Mesenchymal stem cell (in vitro differentiated cells and primary cell): ENCODE data around the gene KCTD16.

Source experiments
- DNase-seq: peaks from one replicate; pipeline ENCODE4 v3.0.0-alpha.2; 2013
- H2AFZ ChIP-seq: one replicate; pipeline ENCODE4 v1.6.1; 2013; ENCODE audit warnings: low read depth, mild to moderate bottlenecking, control low read depth, inconsistent platforms, low read length, moderate library complexity
- H2AK5ac ChIP-seq: 2 replicates; pipeline ENCODE4 v1.6.1; 2013; ENCODE audit warnings: low read length, moderate library complexity, mild to moderate bottlenecking, inconsistent platforms; ENCODE audit not compliant: severe bottlenecking
- H2BK120ac ChIP-seq: one replicate; pipeline ENCODE4 v1.6.1; 2013; ENCODE audit warnings: low read depth, mild to moderate bottlenecking, inconsistent platforms, low read length, moderate library complexity
- H2BK12ac ChIP-seq, 2 experiments: one replicate each; pipeline ENCODE4 v1.6.1; 2013; ENCODE audit warnings: inconsistent platforms in 2 of 2, low read length in 2 of 2, mild to moderate bottlenecking in 2 of 2, moderate library complexity in 2 of 2, control low read depth in 1 of 2
- H2BK15ac ChIP-seq: one replicate; pipeline ENCODE4 v1.6.1; 2013; ENCODE audit warnings: mild to moderate bottlenecking, low read depth, inconsistent platforms; ENCODE audit not compliant: poor library complexity, severe bottlenecking
- H2BK5ac ChIP-seq: 2 replicates; pipeline ENCODE4 v1.6.1; 2013; ENCODE audit warnings: low read depth, mild to moderate bottlenecking, low read length, control low read depth, inconsistent platforms; ENCODE audit not compliant: poor library complexity, severe bottlenecking
- H3K14ac ChIP-seq, 2 experiments: one replicate each; pipeline ENCODE4 v1.6.1; 2013; ENCODE audit warnings: inconsistent platforms in 2 of 2, low read length in 2 of 2, control low read depth in 1 of 2, mild to moderate bottlenecking in 1 of 2, moderate library complexity in 1 of 2
- H3K18ac ChIP-seq, 2 experiments: one replicate each; pipeline ENCODE4 v1.6.1; 2013; ENCODE audit warnings: inconsistent platforms in 2 of 2, low read length in 2 of 2, control low read depth in 1 of 2, low read depth in 1 of 2, mild to moderate bottlenecking in 1 of 2
- H3K23ac ChIP-seq, 2 experiments: one replicate each; pipeline ENCODE4 v1.6.1; 2013; ENCODE audit warnings: inconsistent platforms in 2 of 2, low read length in 2 of 2, mild to moderate bottlenecking in 2 of 2, moderate library complexity in 2 of 2, control low read depth in 1 of 2
- H3K27ac ChIP-seq: 2 replicates; pipeline ENCODE4 v1.5.1; 2013; ENCODE audit warnings: mild to moderate bottlenecking, moderate library complexity, low read length, control low read depth, inconsistent platforms; ENCODE audit not compliant: poor library complexity, severe bottlenecking
- H3K27me3 ChIP-seq, 2 experiments: 2 replicates each; pipeline versions ENCODE4 v1.6.1 to v1.7.0; 2013; ENCODE audit warnings: low read length in 2 of 2, mild to moderate bottlenecking in 2 of 2, moderate library complexity in 2 of 2, control low read depth in 1 of 2, inconsistent platforms in 1 of 2; ENCODE audit not compliant: control insufficient read depth in 1 of 2, insufficient read depth in 1 of 2
- H3K36me3 ChIP-seq, 2 experiments: 2 replicates each; pipeline versions ENCODE4 v1.6.1 to v1.7.0; 2013; ENCODE audit warnings: low read length in 2 of 2, control low read depth in 1 of 2, inconsistent platforms in 1 of 2, low read depth in 1 of 2, mild to moderate bottlenecking in 1 of 2; ENCODE audit not compliant: insufficient read depth in 2 of 2, control insufficient read depth in 1 of 2
- H3K4ac ChIP-seq, 2 experiments: one replicate each; pipeline ENCODE4 v1.6.1; 2013; ENCODE audit warnings: inconsistent platforms in 2 of 2, low read length in 2 of 2, mild to moderate bottlenecking in 2 of 2, moderate library complexity in 2 of 2, control low read depth in 1 of 2, low read depth in 1 of 2
- H3K4me1 ChIP-seq: 2 replicates; pipeline ENCODE4 v1.6.1; 2013; ENCODE audit warnings: low read depth, low read length, control low read depth; ENCODE audit not compliant: control insufficient read depth, insufficient read depth
- H3K4me2 ChIP-seq: 2 replicates; pipeline ENCODE4 v1.6.1; 2013; ENCODE audit warnings: low read length, mild to moderate bottlenecking, inconsistent platforms; ENCODE audit not compliant: poor library complexity, severe bottlenecking
- H3K4me3 ChIP-seq, 2 experiments: 2 replicates each; pipeline versions ENCODE4 v1.5.1 to v1.7.0; 2013; ENCODE audit warnings: low read length in 2 of 2, mild to moderate bottlenecking in 2 of 2, control low read depth in 1 of 2, low read depth in 1 of 2; ENCODE audit not compliant: insufficient read depth in 1 of 2
- H3K79me1 ChIP-seq: replicated peaks from 2 replicates; pipeline ENCODE4 v1.6.1; 2013; ENCODE audit warnings: mild to moderate bottlenecking, control low read depth, low read length, inconsistent platforms; ENCODE audit not compliant: poor library complexity, severe bottlenecking
- H3K9ac ChIP-seq: 2 replicates; pipeline ENCODE4 v1.7.0; 2013; ENCODE audit warnings: mild to moderate bottlenecking, low read length, moderate library complexity
- H3K9me3 ChIP-seq: 2 replicates; pipeline ENCODE4 v1.7.0; 2013; ENCODE audit warnings: mild to moderate bottlenecking, low read length; ENCODE audit not compliant: control insufficient read depth
- H4K8ac ChIP-seq: one replicate; pipeline ENCODE4 v1.6.1; 2013; ENCODE audit warnings: inconsistent platforms, mild to moderate bottlenecking, low read length, moderate library complexity
- H4K91ac ChIP-seq: one replicate; pipeline ENCODE4 v1.6.1; 2013; ENCODE audit warnings: mild to moderate bottlenecking, low read length, inconsistent platforms
- WGBS: methylation state at CpG from one replicate; pipeline ENCODE4 v1.1.7; 2013; ENCODE audit warnings: mixed read lengths; 5-methylcytosine and 5-hydroxymethylcytosine counted together

KCTD16 gene

DNA sequence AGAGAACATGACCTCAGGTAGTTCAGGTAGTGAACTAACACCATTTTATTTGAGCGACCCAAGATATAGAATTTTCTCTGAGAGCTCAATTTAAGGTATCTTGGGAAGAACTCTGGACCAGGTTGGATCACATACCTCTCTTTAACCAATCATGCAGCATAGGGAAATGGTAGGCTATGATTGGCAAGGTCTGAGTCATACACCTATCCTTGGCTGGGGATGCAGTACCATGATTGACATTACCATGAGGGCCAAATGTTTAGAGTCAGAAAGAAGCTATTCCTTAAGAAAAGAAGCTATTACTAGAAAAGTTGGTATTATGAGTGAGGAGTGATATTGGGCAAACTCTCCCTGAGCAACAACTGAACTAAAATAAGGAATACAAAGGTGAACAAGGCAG, 258.7 kb downstream of the KCTD16 start:
- Histone ChIP-seq H3K27me3 (no peaks in the 10 kb centered on the region), H3K23ac (no peak overlapping the region), H2BK12ac (no peak overlapping the region), H3K4ac (no peak overlapping the region), H3K9me3 (peaks cover 2% of the 10 kb centered on the region), H3K36me3 (no peaks in the 10 kb centered on the region), H3K27ac (no peak overlapping the region), H4K91ac (no peak overlapping the region), H2BK120ac (no peak overlapping the region), H3K4me2 (no peak overlapping the region), H3K4me3 (no peak overlapping the region), H3K14ac (no peak overlapping the region), H3K9ac (no peak overlapping the region), H3K18ac (no peak overlapping the region), H2AK5ac (no peak overlapping the region), H4K8ac (no peak overlapping the region), H3K79me1 (no peaks in the 10 kb centered on the region), H2AFZ (no peak overlapping the region), H2BK5ac (no peak overlapping the region), H3K4me1 (no peaks in the 10 kb centered on the region), H2BK15ac (no peak overlapping the region)
- 100% methylated on average over 1 of the region's 1 CpG for WGBS
- no peak for DNase-seq

DNA sequence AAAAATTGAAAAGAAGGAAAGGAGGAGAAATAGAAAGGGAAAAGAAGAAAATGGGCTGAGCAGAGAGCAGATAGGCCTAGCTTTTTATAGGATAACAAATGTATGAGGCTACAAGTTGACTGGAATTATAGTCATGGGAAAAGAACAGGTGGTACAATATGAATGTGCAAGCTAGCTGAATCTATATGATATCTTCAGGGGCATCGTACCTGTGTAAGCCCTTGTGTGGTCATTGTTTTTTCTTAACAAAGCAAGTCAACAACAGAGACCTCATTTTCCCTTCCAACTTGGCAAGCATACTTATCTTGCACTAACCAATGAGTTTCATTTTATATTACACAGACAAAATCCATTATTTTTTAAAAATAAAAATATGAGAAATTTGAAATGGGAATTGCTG, 259.2 kb downstream of the KCTD16 start:
- H4K8ac ChIP-seq, result no peak overlapping the region
- no peak overlapping the region for H3K18ac ChIP-seq
- H3K23ac ChIP-seq, result no peak overlapping the region
- H2BK5ac ChIP-seq, result no peak overlapping the region
- H3K9me3 ChIP-seq, result peaks cover 2% of the 10 kb centered on the region
- no peak overlapping the region for H2AFZ ChIP-seq
- 82% methylated on average over 1 of the region's 1 CpG for WGBS
- no peak overlapping the region for H3K4me3 ChIP-seq
- H2BK120ac ChIP-seq, result no peak overlapping the region
- no peak for DNase-seq
- H3K27ac ChIP-seq, result no peak overlapping the region
- no peak overlapping the region for H3K9ac ChIP-seq
- no peaks in the 10 kb centered on the region for H3K79me1 ChIP-seq
- no peak overlapping the region for H2BK15ac ChIP-seq
- H3K36me3 ChIP-seq, result no peaks in the 10 kb centered on the region
- H4K91ac ChIP-seq, result no peak overlapping the region
- H3K14ac ChIP-seq, result no peak overlapping the region
- H3K4ac ChIP-seq, result no peak overlapping the region
- no peak overlapping the region for H3K4me2 ChIP-seq
- no peak overlapping the region for H2AK5ac ChIP-seq
- H3K27me3 ChIP-seq, result no peaks in the 10 kb centered on the region
- no peak overlapping the region for H2BK12ac ChIP-seq
- H3K4me1 ChIP-seq, result no peaks in the 10 kb centered on the region

DNA sequence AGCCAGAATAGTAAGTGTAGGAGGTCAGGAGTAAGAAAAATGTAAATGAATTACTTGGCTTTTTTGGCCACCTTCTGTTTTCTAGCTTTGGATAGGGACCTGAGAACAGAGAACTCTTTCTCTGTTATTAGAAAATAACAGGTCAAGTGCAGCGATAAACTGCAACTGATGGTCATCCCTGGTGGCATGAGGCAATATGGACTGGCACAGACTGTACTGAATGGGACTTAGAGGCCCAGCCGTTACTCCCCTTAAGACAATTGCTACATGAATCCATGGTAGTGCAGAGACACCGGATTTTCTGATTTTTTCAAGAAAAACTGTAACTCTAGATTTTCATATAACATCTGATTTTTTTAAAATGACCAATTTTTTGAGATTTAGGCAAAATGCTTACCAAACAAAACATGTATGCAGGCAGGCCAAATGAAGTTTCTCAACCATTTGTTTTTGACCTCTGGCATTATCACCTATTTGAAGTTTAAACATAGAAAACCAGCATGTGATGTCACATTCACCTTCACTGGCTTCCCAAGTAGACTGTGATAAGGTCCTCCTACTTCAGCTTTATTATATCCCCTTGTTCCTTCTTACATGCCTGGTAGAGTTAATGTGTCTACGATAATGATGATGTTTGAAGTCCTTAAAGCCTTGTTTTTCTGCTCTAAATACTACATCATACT, 262.6 kb downstream of the KCTD16 start:
- 98% methylated on average over 2 of the region's 4 CpGs for WGBS
- H2BK15ac ChIP-seq, result no peak overlapping the region
- no peak overlapping the region for H4K8ac ChIP-seq
- no peak overlapping the region for H3K23ac ChIP-seq
- H3K4me2 ChIP-seq, result no peak overlapping the region
- H3K4me3 ChIP-seq, result no peak overlapping the region
- H3K14ac ChIP-seq, result no peak overlapping the region
- no peak overlapping the region for H2BK5ac ChIP-seq
- DNase-seq, result no peak
- H2AFZ ChIP-seq, result no peak overlapping the region
- H3K4me1 ChIP-seq, result no peaks in the 10 kb centered on the region
- peaks cover 12% of the 10 kb centered on the region for H3K9me3 ChIP-seq
- no peak overlapping the region for H2BK12ac ChIP-seq
- H2BK120ac ChIP-seq, result no peak overlapping the region
- H3K27me3 ChIP-seq, result no peaks in the 10 kb centered on the region
- H4K91ac ChIP-seq, result no peak overlapping the region
- no peak overlapping the region for H3K9ac ChIP-seq
- H3K4ac ChIP-seq, result no peak overlapping the region
- no peaks in the 10 kb centered on the region for H3K36me3 ChIP-seq
- no peak overlapping the region for H3K18ac ChIP-seq
- H3K27ac ChIP-seq, result no peak overlapping the region
- no peak overlapping the region for H2AK5ac ChIP-seq
- H3K79me1 ChIP-seq, result no peaks in the 10 kb centered on the region

DNA sequence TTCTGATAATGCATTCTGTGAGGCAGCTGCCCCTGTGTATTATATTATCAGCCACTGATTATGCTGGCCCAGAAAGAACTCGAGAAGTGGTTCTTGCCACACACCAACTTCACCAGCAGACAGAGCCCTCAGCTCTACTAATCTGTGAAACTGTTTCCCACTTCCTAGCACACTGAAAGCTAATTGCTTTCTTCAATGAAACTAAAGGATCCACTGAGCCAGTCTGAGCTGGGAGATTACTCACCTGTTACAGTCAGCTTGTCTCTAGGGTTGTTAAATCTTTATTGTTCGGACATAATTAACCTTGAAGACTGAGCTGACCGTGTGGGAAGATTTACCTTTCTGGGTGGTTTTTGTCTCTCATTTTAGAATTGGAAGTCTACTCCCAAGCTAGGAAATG, 263.2 kb downstream of the KCTD16 start:
- H3K4me2 ChIP-seq, result no peak overlapping the region
- no peaks in the 10 kb centered on the region for H3K27me3 ChIP-seq
- no peaks in the 10 kb centered on the region for H3K4me1 ChIP-seq
- H3K23ac ChIP-seq, result no peak overlapping the region
- H2BK15ac ChIP-seq, result no peak overlapping the region
- H2BK120ac ChIP-seq, result no peak overlapping the region
- H4K91ac ChIP-seq, result no peak overlapping the region
- H3K4ac ChIP-seq, result no peak overlapping the region
- H3K36me3 ChIP-seq, result no peaks in the 10 kb centered on the region
- H3K9me3 ChIP-seq, result peaks cover 18% of the 10 kb centered on the region
- no peak overlapping the region for H2AK5ac ChIP-seq
- H3K18ac ChIP-seq, result no peak overlapping the region
- H2BK12ac ChIP-seq, result no peak overlapping the region
- no peak overlapping the region for H3K4me3 ChIP-seq
- WGBS, result 74% methylated on average over 3 of the region's 3 CpGs
- DNase-seq, result no peak
- no peak overlapping the region for H3K27ac ChIP-seq
- no peak overlapping the region for H4K8ac ChIP-seq
- H3K14ac ChIP-seq, result no peak overlapping the region
- no peak overlapping the region for H3K9ac ChIP-seq
- H2BK5ac ChIP-seq, result no peak overlapping the region
- H2AFZ ChIP-seq, result no peak overlapping the region
- H3K79me1 ChIP-seq, result no peaks in the 10 kb centered on the region
